Measurements from ENCODE around the gene ATP8A2. TPM values are rescaled to one million over a fixed set of nuclear protein-coding genes. Genes with fewer than 3 reads are reported as not detected.

Gene ATP8A2
- total and polyA plus RNA-seq, 4 donors = 0.01 to 0.08 (median 0.05) TPM; not detected in 1

GRCh38 chr13:25929816-25930215 is 558.0 kb downstream of the ATP8A2 start:
- 57% methylated on average over 7 of the region's 7 CpGs for WGBS

More at GRCh38 chr13:25929816-25930215, 558.0 kb downstream of the ATP8A2 start:
- Histone ChIP-seq H3K4me3 (ENCODE audit: low read depth in 1 of 3, low read length in 3 of 3) (no peak overlapping the region), H3K9ac (ENCODE audit: low read depth in 1 of 2, low read length in 2 of 2) (no peak overlapping the region), H3K27me3 (ENCODE audit: control insufficient read depth in 4 of 4, insufficient read depth in 4 of 4, low read length in 3 of 4) (peaks cover 0 to 4% (median 2%) of the 10 kb centered on the region in 4 donors), H3K27ac (ENCODE audit: low read depth in 1 of 2, low read length in 2 of 2) (no peak overlapping the region), H3K9me3 (ENCODE audit: control insufficient read depth in 4 of 4, low read length in 3 of 4) (no peaks in the 10 kb centered on the region), H3K4me1 (ENCODE audit: control insufficient read depth in 4 of 4, insufficient read depth in 4 of 4, low read length in 3 of 4) (no peaks in the 10 kb centered on the region), H3K36me3 (ENCODE audit: control insufficient read depth in 4 of 4, insufficient read depth in 3 of 4, low read depth in 1 of 4, low read length in 3 of 4) (no peaks in the 10 kb centered on the region)
- no peak for DNase-seq (ENCODE audit: low spot score)
- TF ChIP-seq RXRA (IDR thresholded peaks at IDR 0.05) (no peak), SP1 (IDR thresholded peaks at IDR 0.05) (no peak), ZBTB33 (IDR thresholded peaks at IDR 0.05) (no peak), FOXA2 (IDR thresholded peaks at IDR 0.05) (no peak), HNF4G (IDR thresholded peaks at IDR 0.05) (no peak), RAD21 (IDR thresholded peaks at IDR 0.05) (no peak), JUND (IDR thresholded peaks at IDR 0.05) (no peak), TAF1 (conservative IDR thresholded peaks at IDR 0.05) (no peak), HNF4A (conservative IDR thresholded peaks at IDR 0.05) (no peak), FOXA1 (IDR thresholded peaks at IDR 0.05) (no peak), CTCF (IDR thresholded peaks at IDR 0.05; ENCODE audit: low read depth, low read length, missing input control) (no peak), ATF3 (IDR thresholded peaks at IDR 0.05) (no peak), EGR1 (IDR thresholded peaks at IDR 0.05; ENCODE audit: low read depth in 2 of 2) (no peak), YY1 (IDR thresholded peaks at IDR 0.05) (no peak), REST (IDR thresholded peaks at IDR 0.05) (no peak)

All from liver (tissue), 9 donors.